H1 (cell line): ENCODE results near the gene SMIM23. TPM values are rescaled to one million over a fixed set of nuclear protein-coding genes. Genes with fewer than 3 reads are reported as not detected.

ENCODE experiments used
- CTCF ChIA-PET: fragments of 300-600 bp; sonication (Branson Sonifier 250); formaldehyde crosslinking; loops from one replicate; lab custom pipeline; 2021; ENCODE audit not compliant: partially characterized antibody; lab: Charles Lee
- POLR2A ChIA-PET: fragments of 300-600 bp; sonication (Branson Sonifier 250); formaldehyde crosslinking; loops from one replicate; lab custom pipeline; 2021; ENCODE audit warnings: inconsistent platforms; ENCODE audit not compliant: partially characterized antibody; lab: Charles Lee
- DNase-seq, 2 experiments: peaks; one replicate each; pipeline versions ENCODE4 v3.0.0 to v3.0.0-alpha.2; 2010 to 2022; ENCODE audit warnings: low spot score in 2 of 2, low read depth in 1 of 2, mixed read lengths in 1 of 2
- FAIRE-seq: peaks from 2 replicates; lab custom pipeline; 2011; peaks lifted over from hg19 to GRCh38; lab: Jason Lieb, UNC
- H2AFZ ChIP-seq: 2 replicates; pipeline ENCODE4 v1.8.1; 2012; ENCODE audit warnings: low read length, inconsistent platforms
- H2AK5ac ChIP-seq: 2 replicates; pipeline ENCODE4 v1.6.1; 2013; ENCODE audit warnings: low read depth, low read length
- H2BK120ac ChIP-seq: replicated peaks from 2 replicates; pipeline ENCODE3; 2013; ENCODE audit warnings: low read depth, low read length, inconsistent platforms
- H2BK12ac ChIP-seq: 2 replicates; pipeline ENCODE4 v1.6.1; 2013; ENCODE audit warnings: low read depth, low read length
- H2BK15ac ChIP-seq: 2 replicates; pipeline ENCODE4 v1.6.1; 2013; ENCODE audit warnings: low read length
- H2BK20ac ChIP-seq: 2 replicates; pipeline ENCODE4 v1.6.1; 2013; ENCODE audit warnings: low read length
- H2BK5ac ChIP-seq: 2 replicates; pipeline ENCODE4 v1.6.1; 2013; ENCODE audit warnings: low read depth, low read length
- H3K14ac ChIP-seq: 2 replicates; pipeline ENCODE4 v1.6.1; 2013; ENCODE audit warnings: inconsistent platforms; ENCODE audit not compliant: insufficient read length
- H3K18ac ChIP-seq: 2 replicates; pipeline ENCODE4 v1.6.1; 2013; ENCODE audit warnings: low read length; ENCODE audit errors: extremely low read depth
- H3K23ac ChIP-seq: 2 replicates; pipeline ENCODE4 v1.6.1; 2013; ENCODE audit warnings: inconsistent platforms; ENCODE audit not compliant: insufficient read length
- H3K23me2 ChIP-seq: 2 replicates; pipeline ENCODE4 v1.6.1; 2013; ENCODE audit warnings: low read depth, low read length
- H3K27ac ChIP-seq: 2 replicates; pipeline ENCODE4 v1.6.1; 2011; ENCODE audit warnings: low read depth, low read length, inconsistent platforms
- H3K27me3 ChIP-seq, 4 experiments: replicated peaks in 1 of 4; 1 replicate in 1 of 4; 2 replicates in 3 of 4; pipeline versions ENCODE4 v1.6.1 to v1.8.1; 2011 to 2013; ENCODE audit warnings: low read length in 3 of 4, mild to moderate bottlenecking in 3 of 4, inconsistent platforms in 2 of 4, mixed read lengths in 2 of 4, moderate library complexity in 1 of 4; ENCODE audit not compliant: control insufficient read depth in 3 of 4, insufficient read depth in 3 of 4; ENCODE audit errors: extremely low read depth in 1 of 4
- H3K36me3 ChIP-seq, 4 experiments: 2 replicates each; pipeline versions ENCODE4 v1.6.1 to v1.8.1; 2011 to 2013; ENCODE audit warnings: mild to moderate bottlenecking in 4 of 4, low read length in 3 of 4, moderate library complexity in 2 of 4, control low read depth in 1 of 4, inconsistent platforms in 1 of 4; ENCODE audit not compliant: insufficient read depth in 4 of 4, control insufficient read depth in 2 of 4
- H3K4ac ChIP-seq: replicated peaks from 2 replicates; pipeline ENCODE3; 2013; ENCODE audit warnings: low read length, low read depth, mixed read lengths, inconsistent platforms; ENCODE audit not compliant: insufficient read length
- H3K4me1 ChIP-seq, 4 experiments: replicated peaks in 1 of 4; 1 replicate in 1 of 4; 2 replicates in 3 of 4; pipeline versions ENCODE4 v1.6.1 to v1.8.1; 2011 to 2013; ENCODE audit warnings: low read length in 3 of 4, inconsistent platforms in 2 of 4, mixed read lengths in 1 of 4; ENCODE audit not compliant: insufficient read depth in 4 of 4, control insufficient read depth in 3 of 4
- H3K4me2 ChIP-seq, 2 experiments: 2 replicates each; pipeline versions ENCODE4 v1.6.1 to v1.8.1; 2011 to 2013; ENCODE audit warnings: low read depth in 2 of 2, low read length in 2 of 2, control low read depth in 1 of 2, inconsistent platforms in 1 of 2, mild to moderate bottlenecking in 1 of 2; ENCODE audit not compliant: insufficient read depth in 1 of 2
- H3K4me3 ChIP-seq, 4 experiments: fragments of 200-600, 300-600 bp in 1 of 4; sonication (generic), shearing (Covaris generic), sonication (Bioruptor Twin) in 1 of 4; 2 replicates each; pipeline versions ENCODE4 v1.5.1 to v1.8.1; 2011 to 2016; ENCODE audit warnings: low read length in 4 of 4, low read depth in 3 of 4, control low read depth in 2 of 4, inconsistent platforms in 2 of 4, mild to moderate bottlenecking in 2 of 4, mixed read lengths in 1 of 4, moderate library complexity in 1 of 4; ENCODE audit not compliant: insufficient read depth in 2 of 4; ENCODE audit errors: extremely low read depth in 1 of 4
- H3K56ac ChIP-seq: replicated peaks from 2 replicates; pipeline ENCODE3; 2013; ENCODE audit warnings: low read depth, mild to moderate bottlenecking, mixed read lengths, low read length, inconsistent platforms; ENCODE audit not compliant: insufficient read length
- H3K79me1 ChIP-seq: 2 replicates; pipeline ENCODE4 v1.6.1; 2013; ENCODE audit warnings: low read depth, low read length, control low read depth
- H3K79me2 ChIP-seq, 2 experiments: 2 replicates each; pipeline versions ENCODE4 v1.6.1 to v1.8.1; 2012 to 2013; ENCODE audit warnings: low read length in 2 of 2, mild to moderate bottlenecking in 2 of 2, inconsistent platforms in 1 of 2; ENCODE audit not compliant: insufficient read depth in 2 of 2, control insufficient read depth in 1 of 2
- H3K9ac ChIP-seq, 4 experiments: replicated peaks in 1 of 4; 1 replicate in 1 of 4; 2 replicates in 3 of 4; pipeline versions ENCODE4 v1.6.1 to v1.8.1; 2011 to 2013; ENCODE audit warnings: low read depth in 3 of 4, low read length in 3 of 4, control low read depth in 2 of 4, mild to moderate bottlenecking in 2 of 4, moderate library complexity in 2 of 4, inconsistent platforms in 1 of 4; ENCODE audit errors: extremely low read depth in 1 of 4
- H3K9me3 ChIP-seq, 2 experiments: 2 replicates each; pipeline versions ENCODE4 v1.6.1 to v1.8.1; 2012 to 2013; ENCODE audit warnings: mild to moderate bottlenecking in 2 of 2, moderate library complexity in 2 of 2, control low read depth in 1 of 2, inconsistent platforms in 1 of 2, low read depth in 1 of 2, low read length in 1 of 2, mixed read lengths in 1 of 2; ENCODE audit not compliant: insufficient read depth in 2 of 2
- H4K20me1 ChIP-seq, 2 experiments: replicated peaks in 1 of 2; 2 replicates each; pipeline versions ENCODE3 to v1.8.1; 2011 to 2013; ENCODE audit warnings: inconsistent platforms in 2 of 2, low read length in 2 of 2, mild to moderate bottlenecking in 1 of 2; ENCODE audit not compliant: insufficient read depth in 2 of 2, control insufficient read depth in 1 of 2
- H4K5ac ChIP-seq: 2 replicates; pipeline ENCODE4 v1.6.1; 2013; ENCODE audit warnings: low read length, low read depth, mixed read lengths, inconsistent platforms; ENCODE audit not compliant: insufficient read length
- H4K8ac ChIP-seq: 2 replicates; pipeline ENCODE4 v1.8.0; 2013; ENCODE audit warnings: mild to moderate bottlenecking, moderate library complexity, low read length, inconsistent platforms; ENCODE audit not compliant: insufficient read depth; ENCODE audit errors: extremely low read depth
- H4K91ac ChIP-seq: replicated peaks from 2 replicates; pipeline ENCODE3; 2013; ENCODE audit warnings: low read length, mixed read lengths, inconsistent platforms; ENCODE audit not compliant: insufficient read length
- BACH1 ChIP-seq: IDR thresholded peaks from 2 replicates; pipeline ENCODE4 v1.6.1; 2012; ENCODE audit warnings: low read length, improper control_type of control experiment
- CBX5 ChIP-seq: fragments of 300-800, 300-1000 bp; sonication (generic); IDR thresholded peaks from 2 replicates; pipeline ENCODE4 v1.7.1; 2016; ENCODE audit warnings: antibody characterized with exemption, low read length, low read depth
- HDAC2 ChIP-seq, 2 experiments: fragments of 300-600 bp in 1 of 2; sonication (generic) in 1 of 2; IDR thresholded peaks; 2 replicates each; pipeline ENCODE4 v1.6.1; 2011 to 2012; ENCODE audit warnings: low read depth in 2 of 2, low read length in 2 of 2, mild to moderate bottlenecking in 2 of 2, moderate library complexity in 2 of 2, borderline replicate concordance in 1 of 2, inconsistent platforms in 1 of 2
- MAFK ChIP-seq: IDR thresholded peaks from 2 replicates; pipeline ENCODE4 v1.6.1; 2012; ENCODE audit warnings: low read depth, mild to moderate bottlenecking, improper control_type of control experiment, low read length
- NRF1 ChIP-seq: IDR thresholded peaks from 2 replicates; pipeline ENCODE4 v1.6.1; 2011; ENCODE audit warnings: mild to moderate bottlenecking, low read depth, low read length, improper control_type of control experiment
- POU5F1 ChIP-seq: IDR thresholded peaks from 2 replicates; pipeline ENCODE4 v1.6.1; 2011; ENCODE audit warnings: low read depth, mild to moderate bottlenecking, low read length, moderate library complexity
- RAD21 ChIP-seq, 2 experiments: IDR thresholded peaks in 1 of 2; conservative IDR thresholded peaks in 1 of 2; 2 replicates each; pipeline ENCODE4 v1.6.1; 2011; ENCODE audit warnings: low read depth in 2 of 2, low read length in 2 of 2, improper control_type of control experiment in 1 of 2, inconsistent platforms in 1 of 2, mild to moderate bottlenecking in 1 of 2, moderate library complexity in 1 of 2
- RFX5 ChIP-seq: IDR thresholded peaks from 2 replicates; pipeline ENCODE4 v1.6.1; 2011; ENCODE audit warnings: low read depth, low read length, improper control_type of control experiment, borderline replicate concordance
- SIRT6 ChIP-seq: IDR thresholded peaks from one replicate; pipeline ENCODE4 v1.7.1; 2012; ENCODE audit warnings: low read length, inconsistent platforms
- SIX5 ChIP-seq: IDR thresholded peaks from 2 replicates; pipeline ENCODE4 v1.6.1; 2011; ENCODE audit warnings: mild to moderate bottlenecking, low read depth, low read length
- SP1 ChIP-seq: IDR thresholded peaks from 2 replicates; pipeline ENCODE4 v1.6.1; 2011; ENCODE audit warnings: low read depth, low read length
- WGBS, 2 experiments: shearing (Covaris generic) in 1 of 2; methylation state at CpG; one replicate each; pipeline versions ENCODE4 v1.1.6 to v1.1.7; 2013 to 2015; ENCODE audit warnings: low lambda C conversion rate in 2 of 2, mixed read lengths in 2 of 2, inconsistent platforms in 1 of 2, low coverage in 1 of 2, missing lambda C conversion rate in 1 of 2; ENCODE audit not compliant: insufficient replicate concordance in 2 of 2, insufficient coverage in 1 of 2, insufficient read length in 1 of 2; ENCODE audit errors: extremely low coverage in 1 of 2, missing lambda C conversion rate in 1 of 2; 5-methylcytosine and 5-hydroxymethylcytosine counted together
- polyA plus RNA-seq, 7 experiments: library from polyadenylated mRNA; depleted of rRNA in 3 of 7; stranded (reverse) in 5 of 7; unstranded in 2 of 7; fragments of >200 nt in 5 of 7; fragments of 200-250 nt in 2 of 7; gene quantifications; 1 replicate in 5 of 7; 2 replicates in 1 of 7; 4 replicates in 1 of 7; pipeline versions ENCODE4 v1.2.1 to v1.2.3, GENCODE V29; 2011 to 2013; ENCODE audit warnings: missing spikeins in 2 of 7, mixed read lengths in 2 of 7
- total RNA-seq: library from RNA; stranded (reverse); fragmentation: NEBNext Ultra II Directional; extraction: Animal tissue kit (Norgen Biotek cat#: 25700); gene quantifications from 2 replicates; pipeline ENCODE4 v1.2.1, GENCODE V29; 2021
- TF ChIP-seq, protein P1 (sequence below): IDR thresholded peaks from 2 replicates; pipeline ENCODE4 v1.6.1; 2012; ENCODE audit warnings: inconsistent platforms

The SMIM23 gene
- total and polyA plus RNA-seq, 2 of the 8 experiments (the other 6 are each of a cell fraction or from before 2014, with no cell fraction given) = not detected

DNA sequence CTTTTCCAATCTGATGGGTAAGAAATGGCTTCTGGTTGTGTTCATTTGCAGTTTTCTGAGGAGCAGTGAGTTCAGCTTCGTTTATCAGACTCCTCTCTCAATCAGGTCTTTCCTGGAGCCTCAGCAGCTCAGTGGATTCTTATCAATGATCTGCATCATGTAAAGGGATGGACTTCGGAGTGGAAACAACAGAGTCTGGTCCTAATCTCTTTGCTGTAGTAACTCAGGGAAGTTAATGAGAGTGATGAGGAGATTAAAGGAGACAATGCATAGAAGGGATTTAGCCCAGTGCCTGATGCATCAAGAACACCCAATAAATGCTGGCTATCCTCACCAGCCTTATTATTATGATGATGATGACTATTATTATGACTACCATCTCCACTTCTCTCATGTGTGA is 47.2 kb downstream of the SMIM23 start:
- ChIA-PET CTCF (interaction anchor here (0.6 to 2.3 kb wide), 8 partner anchors 9 to 208 kb away, joined by 3 to 6 read pairs (median 3); no protein-coding TSS in a partner anchor), POLR2A (no interaction called here)
- no peak overlapping the region for H2BK12ac ChIP-seq
- H3K79me2 ChIP-seq = no peaks in the 10 kb centered on the region
- H3K36me3 ChIP-seq = no peaks in the 10 kb centered on the region
- H3K27ac ChIP-seq = no peak overlapping the region
- H3K4me2 ChIP-seq = no peak overlapping the region
- no peak overlapping the region for H2BK5ac ChIP-seq
- no peak overlapping the region for H3K4me3 ChIP-seq
- no peak overlapping the region for H3K14ac ChIP-seq
- H3K4me1 ChIP-seq = no peaks in the 10 kb centered on the region
- no peaks in the 10 kb centered on the region for H4K20me1 ChIP-seq
- WGBS, 2 experiments = 85% methylated on average over 2 of the region's 2 CpGs; no CpG with 5 or more reads in 1 of the 2 experiments
- no peaks in the 10 kb centered on the region for H3K27me3 ChIP-seq
- H4K5ac ChIP-seq = no peak overlapping the region
- H2BK15ac ChIP-seq = no peak overlapping the region
- H4K8ac ChIP-seq = no peak overlapping the region
- FAIRE-seq = no peak
- DNase-seq = no peak
- no peak overlapping the region for H2BK120ac ChIP-seq
- no peak overlapping the region for H3K56ac ChIP-seq
- peaks cover 2 to 12% of the 10 kb centered on the region in 2 experiments; a peak in 2 of 4 replicates for H3K9me3 ChIP-seq
- no peak overlapping the region for H3K23ac ChIP-seq
- H4K91ac ChIP-seq = no peak overlapping the region
- TF ChIP-seq RFX5 (no peak), HDAC2 (IDR thresholded peaks at IDR 0.05; ENCODE audit: borderline replicate concordance in 1 of 2, low read depth in 2 of 2, low read length in 2 of 2) (no peak), RAD21 (IDR thresholded peaks at IDR 0.05 in 1 of 2, conservative IDR thresholded peaks at IDR 0.05 in 1 of 2; ENCODE audit: low read depth in 2 of 2, low read length in 2 of 2) (no peak), SIX5 (no peak), POU5F1 (no peak), SP1 (no peak), MAFK (no peak), CBX5 (no peak), BACH1 (no peak), NRF1 (no peak), SIRT6 (no peak)
- TF ChIP-seq, protein P1, sequence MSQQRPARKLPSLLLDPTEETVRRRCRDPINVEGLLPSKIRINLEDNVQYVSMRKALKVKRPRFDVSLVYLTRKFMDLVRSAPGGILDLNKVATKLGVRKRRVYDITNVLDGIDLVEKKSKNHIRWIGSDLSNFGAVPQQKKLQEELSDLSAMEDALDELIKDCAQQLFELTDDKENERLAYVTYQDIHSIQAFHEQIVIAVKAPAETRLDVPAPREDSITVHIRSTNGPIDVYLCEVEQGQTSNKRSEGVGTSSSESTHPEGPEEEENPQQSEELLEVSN = no peak
- H2BK20ac ChIP-seq = no peak overlapping the region
- H2AK5ac ChIP-seq = no peak overlapping the region
- H3K4ac ChIP-seq = no peak overlapping the region
- no peak overlapping the region for H3K9ac ChIP-seq
- no peak overlapping the region for H3K18ac ChIP-seq
- no peaks in the 10 kb centered on the region; the same call in 1 of the 2 replicates for H3K79me1 ChIP-seq
- H2AFZ ChIP-seq = no peak overlapping the region
- no peaks in the 10 kb centered on the region for H3K23me2 ChIP-seq
